Fibroblast of pulmonary artery (primary cell): ENCODE results near the gene MYLK.
A peak's percentile ranks its signal among the peaks of the same experiment; 100 is the strongest.

ENCODE experiments used
- DNase-seq: peaks from one replicate; pipeline ENCODE4 v3.0.0-alpha.2; 2010; ENCODE audit warnings: low read depth
- H3K4me3 ChIP-seq: replicated peaks from 2 replicates; pipeline ENCODE4 v1.5.1; 2011; ENCODE audit warnings: low read depth, mild to moderate bottlenecking, control low read depth, low read length, moderate library complexity
- CTCF ChIP-seq: IDR thresholded peaks from 2 replicates; pipeline ENCODE4 v1.5.1; 2011; ENCODE audit warnings: mild to moderate bottlenecking, control low read depth, low read length, inconsistent platforms; ENCODE audit errors: missing control alignments

MYLK gene

GRCh38 chr3:123692041-123692440 is 192.1 kb downstream of the MYLK start:
- no peak for TF ChIP-seq CTCF
- peak; percentile 37 for DNase-seq

GRCh38 chr3:123689831-123690230 is 194.3 kb downstream of the MYLK start:
- no peak overlapping the region for H3K4me3 ChIP-seq
- no peak for DNase-seq
- TF ChIP-seq CTCF: no peak

More at GRCh38 chr3:123692041-123692440, 192.1 kb downstream of the MYLK start:
- H3K4me3 ChIP-seq: no peak overlapping the region

GRCh38 chr3:123688241-123688747 is 195.8 kb downstream of the MYLK start:
- DNase-seq: peak; percentile 87
- no peak for TF ChIP-seq CTCF
- no peak overlapping the region for H3K4me3 ChIP-seq

- DNase-seq: no peak
- no peak overlapping the region for H3K4me3 ChIP-seq
- no peak for TF ChIP-seq CTCF
Measured at GRCh38 chr3:123687286-123687685, 196.8 kb downstream of the MYLK start.

GRCh38 chr3:123686251-123686650 is 197.9 kb downstream of the MYLK start:
- TF ChIP-seq CTCF: no peak
- no peak for DNase-seq
- H3K4me3 ChIP-seq: no peak overlapping the region

GRCh38 chr3:123685780-123686179 is 198.4 kb downstream of the MYLK start:
- TF ChIP-seq CTCF: no peak
- DNase-seq: no peak

GRCh38 chr3:123684636-123685035 is 199.5 kb downstream of the MYLK start:
- H3K4me3 ChIP-seq: no peak overlapping the region
- DNase-seq: no peak
- no peak for TF ChIP-seq CTCF

More at GRCh38 chr3:123685780-123686179, 198.4 kb downstream of the MYLK start:
- H3K4me3 ChIP-seq: no peak overlapping the region
